ENCODE measurements around the gene HBE1.

- TF ChIP-seq CTCF (IDR thresholded peaks at IDR 0.05) (no peak), POLR2A (IDR thresholded peaks at IDR 0.05) (no peak), POLR2AphosphoS5 (IDR thresholded peaks at IDR 0.05) (no peak), EP300 (IDR thresholded peaks at IDR 0.05) (no peak)
Measured at GRCh38 chr11:5226732-5227310, 42.9 kb downstream of the HBE1 start, which contains the start of gene HBB.

Data from gastroesophageal sphincter (tissue), 3 donors.